ENCODE data around the gene RSAD1.

Gene RSAD1

DNA sequence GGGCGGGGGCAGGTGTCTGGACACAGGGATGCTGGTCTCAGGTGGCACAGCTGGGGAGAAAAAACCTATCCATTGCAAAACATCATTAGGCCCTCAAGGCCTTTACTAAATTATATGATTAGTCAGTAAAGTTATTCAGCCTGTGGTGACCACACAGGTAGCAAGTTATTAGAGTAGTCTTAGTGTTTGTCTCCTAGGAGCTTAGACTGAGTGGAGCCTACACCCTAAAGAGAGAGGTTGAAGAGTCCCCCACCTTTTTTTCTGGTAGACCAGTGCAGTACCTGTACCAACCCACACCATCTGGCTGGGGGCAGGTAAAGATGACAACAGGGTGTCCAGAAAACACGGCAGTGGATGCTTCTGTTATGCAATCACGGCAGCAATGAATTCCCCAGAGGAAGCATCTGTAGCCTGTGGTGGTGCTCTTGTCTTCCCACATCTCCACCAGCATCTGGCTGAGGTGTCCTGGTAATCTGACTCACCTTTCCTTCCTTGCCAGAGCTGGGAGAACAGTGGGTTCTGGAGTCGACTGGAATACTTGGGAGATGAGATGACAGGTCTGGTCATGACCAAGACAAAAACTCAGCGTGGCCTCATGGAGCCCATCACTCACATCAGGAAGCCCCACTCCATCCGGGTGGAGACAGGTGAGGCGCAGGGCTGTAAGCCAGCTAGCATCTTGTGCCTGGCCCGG lies 40.6 kb downstream of the RSAD1 start:
- Histone ChIP-seq H3K27ac (no peak overlapping the region), H3K9me3 (ENCODE audit: control insufficient read depth, low read length) (no peaks in the 10 kb centered on the region), H3K9ac (no peak overlapping the region), H3K4me3 (ENCODE audit: low read depth, low read length) (no peak overlapping the region), H3K4me2 (ENCODE audit: low read length) (no peak overlapping the region), H3K79me2 (no peaks in the 10 kb centered on the region), H3K36me3 (ENCODE audit: control insufficient read depth, insufficient read depth, low read length) (no peaks in the 10 kb centered on the region), H2AFZ (no peak overlapping the region), H3K4me1 (peaks cover 17% of the 10 kb centered on the region), H3K27me3 (ENCODE audit: control insufficient read depth, insufficient read depth, low read length) (no peaks in the 10 kb centered on the region)
- TF ChIP-seq, protein P1, sequence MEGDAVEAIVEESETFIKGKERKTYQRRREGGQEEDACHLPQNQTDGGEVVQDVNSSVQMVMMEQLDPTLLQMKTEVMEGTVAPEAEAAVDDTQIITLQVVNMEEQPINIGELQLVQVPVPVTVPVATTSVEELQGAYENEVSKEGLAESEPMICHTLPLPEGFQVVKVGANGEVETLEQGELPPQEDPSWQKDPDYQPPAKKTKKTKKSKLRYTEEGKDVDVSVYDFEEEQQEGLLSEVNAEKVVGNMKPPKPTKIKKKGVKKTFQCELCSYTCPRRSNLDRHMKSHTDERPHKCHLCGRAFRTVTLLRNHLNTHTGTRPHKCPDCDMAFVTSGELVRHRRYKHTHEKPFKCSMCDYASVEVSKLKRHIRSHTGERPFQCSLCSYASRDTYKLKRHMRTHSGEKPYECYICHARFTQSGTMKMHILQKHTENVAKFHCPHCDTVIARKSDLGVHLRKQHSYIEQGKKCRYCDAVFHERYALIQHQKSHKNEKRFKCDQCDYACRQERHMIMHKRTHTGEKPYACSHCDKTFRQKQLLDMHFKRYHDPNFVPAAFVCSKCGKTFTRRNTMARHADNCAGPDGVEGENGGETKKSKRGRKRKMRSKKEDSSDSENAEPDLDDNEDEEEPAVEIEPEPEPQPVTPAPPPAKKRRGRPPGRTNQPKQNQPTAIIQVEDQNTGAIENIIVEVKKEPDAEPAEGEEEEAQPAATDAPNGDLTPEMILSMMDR (IDR thresholded peaks at IDR 0.05): no peak

DNA sequence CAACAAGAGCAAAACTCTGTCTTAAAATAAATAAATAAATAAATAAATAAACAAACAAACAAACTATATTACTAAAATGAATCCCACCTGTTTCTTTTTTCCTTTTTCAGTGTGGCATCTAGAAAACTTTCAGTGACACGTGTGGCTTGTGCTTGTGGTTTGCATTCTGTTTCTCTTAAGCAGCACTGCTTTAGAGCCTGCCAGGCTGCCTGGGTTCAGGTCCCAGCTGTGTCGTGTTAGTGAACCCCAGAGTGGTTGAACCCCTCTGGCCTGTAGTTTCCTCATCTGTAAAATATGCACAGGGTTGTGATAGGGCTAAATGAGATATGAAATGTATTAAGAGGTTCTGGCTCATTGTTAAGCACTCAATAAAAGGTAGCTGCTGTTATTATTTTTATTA lies 41.8 kb downstream of the RSAD1 start:
- Histone ChIP-seq H3K79me2 (no peaks in the 10 kb centered on the region), H2AFZ (no peak overlapping the region), H3K9me3 (ENCODE audit: control insufficient read depth, low read length) (no peaks in the 10 kb centered on the region), H3K4me3 (ENCODE audit: low read depth, low read length) (no peak overlapping the region), H3K4me1 (peaks cover 5% of the 10 kb centered on the region), H3K27ac (no peak overlapping the region), H3K4me2 (ENCODE audit: low read length) (no peak overlapping the region), H3K27me3 (ENCODE audit: control insufficient read depth, insufficient read depth, low read length) (no peaks in the 10 kb centered on the region), H3K36me3 (ENCODE audit: control insufficient read depth, insufficient read depth, low read length) (no peaks in the 10 kb centered on the region), H3K9ac (no peak overlapping the region)
- TF ChIP-seq, protein P1 (IDR thresholded peaks at IDR 0.05): no peak

DNA sequence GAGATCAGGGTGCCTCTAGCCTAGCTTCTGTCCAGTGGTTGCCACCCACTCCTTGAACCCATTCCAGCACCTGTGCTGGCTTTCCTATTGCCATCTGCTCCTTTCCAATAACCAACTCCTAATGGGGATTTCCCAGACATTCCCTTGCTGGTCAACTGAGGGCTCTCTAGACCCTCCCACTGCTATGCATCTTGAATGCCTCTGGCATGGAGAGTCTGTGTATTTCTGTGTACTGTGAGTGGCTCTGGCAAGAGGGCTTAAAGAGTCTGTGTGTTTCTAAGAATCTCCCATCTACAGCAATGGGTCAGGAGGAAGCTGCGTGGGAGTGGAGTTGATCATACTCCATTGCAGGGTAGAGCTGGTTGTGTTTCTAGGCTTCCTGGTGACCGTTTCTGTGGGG lies 42.9 kb downstream of the RSAD1 start:
- no peak overlapping the region for H2AFZ ChIP-seq
- H3K4me3 ChIP-seq (ENCODE audit: low read depth, low read length): no peak overlapping the region
- no peak overlapping the region for H3K4me2 ChIP-seq (ENCODE audit: low read length)
- TF ChIP-seq, protein P1 (IDR thresholded peaks at IDR 0.05): no peak
- H3K36me3 ChIP-seq (ENCODE audit: control insufficient read depth, insufficient read depth, low read length): no peaks in the 10 kb centered on the region
- no peak overlapping the region for H3K9ac ChIP-seq
- H3K27ac ChIP-seq: no peak overlapping the region
- no peaks in the 10 kb centered on the region for H3K79me2 ChIP-seq
- no peaks in the 10 kb centered on the region for H3K4me1 ChIP-seq
- H3K9me3 ChIP-seq (ENCODE audit: control insufficient read depth, low read length): no peaks in the 10 kb centered on the region
- no peaks in the 10 kb centered on the region for H3K27me3 ChIP-seq (ENCODE audit: control insufficient read depth, insufficient read depth, low read length)

DNA sequence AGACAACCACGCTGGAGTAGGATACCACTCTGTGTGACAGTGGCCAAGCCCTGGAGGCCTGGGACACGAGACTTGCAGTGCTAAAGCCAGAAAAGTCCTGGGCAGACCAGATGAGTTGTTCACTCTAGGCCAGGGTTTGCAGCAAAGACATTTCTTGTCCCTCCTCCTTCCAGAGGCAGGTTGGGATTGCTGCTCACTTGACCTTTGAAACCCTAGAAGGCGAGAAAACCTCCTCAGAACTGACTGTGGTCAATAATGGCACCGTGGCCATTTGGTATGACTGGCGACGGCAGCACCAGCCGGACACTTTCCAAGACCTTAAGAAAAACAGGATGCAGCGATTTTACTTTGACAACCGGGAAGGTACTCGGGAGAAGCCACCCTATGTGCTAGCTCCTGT lies 44.1 kb downstream of the RSAD1 start:
- H3K9ac ChIP-seq: no peak overlapping the region
- H3K4me2 ChIP-seq (ENCODE audit: low read length): no peak overlapping the region
- no peak overlapping the region for H2AFZ ChIP-seq
- no peaks in the 10 kb centered on the region for H3K4me1 ChIP-seq
- H3K27me3 ChIP-seq (ENCODE audit: control insufficient read depth, insufficient read depth, low read length): no peaks in the 10 kb centered on the region
- TF ChIP-seq, protein P1 (IDR thresholded peaks at IDR 0.05): no peak
- H3K4me3 ChIP-seq (ENCODE audit: low read depth, low read length): no peak overlapping the region
- no peaks in the 10 kb centered on the region for H3K9me3 ChIP-seq (ENCODE audit: control insufficient read depth, low read length)
- no peaks in the 10 kb centered on the region for H3K79me2 ChIP-seq
- no peak overlapping the region for H3K27ac ChIP-seq
- H3K36me3 ChIP-seq (ENCODE audit: control insufficient read depth, insufficient read depth, low read length): no peaks in the 10 kb centered on the region

DNA sequence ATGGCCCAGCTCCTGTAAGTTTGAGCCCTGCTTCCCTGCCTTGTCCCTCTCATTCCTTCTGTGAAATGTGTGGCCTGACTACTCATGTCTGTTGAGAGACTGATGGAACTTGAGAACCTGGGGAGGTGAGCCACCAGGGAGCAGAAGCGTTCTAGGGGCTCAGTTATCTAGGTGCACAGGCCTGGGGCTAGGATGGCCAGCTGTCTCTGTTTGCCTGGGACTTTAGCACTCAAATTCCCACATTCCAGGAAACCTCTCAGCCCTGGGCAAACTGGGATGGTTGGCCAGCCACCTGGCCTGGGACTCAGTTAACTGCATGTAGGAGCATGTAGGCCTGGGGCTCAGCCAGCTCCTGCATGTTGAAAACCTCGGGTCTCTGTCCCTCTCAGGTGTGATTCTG lies 44.5 kb downstream of the RSAD1 start:
- Histone ChIP-seq H2AFZ (no peak overlapping the region), H3K36me3 (ENCODE audit: control insufficient read depth, insufficient read depth, low read length) (no peaks in the 10 kb centered on the region), H3K9ac (no peak overlapping the region), H3K9me3 (ENCODE audit: control insufficient read depth, low read length) (no peaks in the 10 kb centered on the region), H3K4me2 (ENCODE audit: low read length) (no peak overlapping the region), H3K4me3 (ENCODE audit: low read depth, low read length) (no peak overlapping the region), H3K27ac (no peak overlapping the region), H3K27me3 (ENCODE audit: control insufficient read depth, insufficient read depth, low read length) (no peaks in the 10 kb centered on the region), H3K79me2 (no peaks in the 10 kb centered on the region), H3K4me1 (no peaks in the 10 kb centered on the region)
- TF ChIP-seq, protein P1 (IDR thresholded peaks at IDR 0.05): no peak

Data from parathyroid adenoma (tissue), 2 donors.